GM18526 (cell line): ENCODE results near the gene SRPK2.

Source experiments
- POLR2A ChIP-seq: IDR thresholded peaks from 3 replicates; pipeline ENCODE4 v1.6.1; 2011; ENCODE audit not compliant: insufficient read length; ENCODE audit errors: extremely low read depth

Gene SRPK2

DNA sequence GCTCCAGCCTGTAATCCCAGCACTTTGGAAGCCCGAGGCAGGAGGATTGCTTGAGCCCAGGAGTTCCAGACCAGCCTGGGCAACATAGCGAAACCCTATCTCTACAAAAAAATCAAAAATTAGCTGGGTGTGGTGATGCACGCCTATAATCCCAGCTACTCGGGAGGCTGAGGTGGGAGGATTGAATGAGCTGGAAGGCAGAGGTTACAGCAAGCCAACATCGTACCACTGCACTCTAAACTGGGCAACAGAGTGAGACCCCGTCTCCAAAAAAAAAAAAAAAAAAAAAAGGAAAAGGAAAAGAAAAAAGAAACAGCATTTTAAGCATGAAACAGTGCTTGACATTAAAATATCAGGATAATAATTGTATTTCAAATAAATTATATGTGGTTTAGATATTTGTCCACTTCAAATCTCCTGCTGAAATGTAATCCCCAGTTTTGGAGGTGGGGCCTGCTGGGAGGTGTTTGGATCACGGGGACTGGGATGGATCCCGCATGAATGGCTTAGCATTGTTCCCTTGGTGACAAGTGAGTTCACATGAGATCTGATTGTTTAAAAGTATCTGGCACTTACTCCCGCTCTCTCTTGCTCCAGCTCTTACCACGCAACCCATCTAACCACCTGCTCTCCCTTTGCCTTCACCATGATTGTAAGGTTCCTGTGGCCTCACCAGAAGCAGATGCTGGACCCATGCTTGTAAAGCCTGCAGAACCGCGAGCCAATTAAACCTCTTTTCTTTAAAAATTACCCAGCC lies 103.4 kb downstream of the SRPK2 start:
- no peak for TF ChIP-seq POLR2A

- TF ChIP-seq POLR2A: no peak
These were observed 104.7 kb downstream of the SRPK2 start for GRCh38 chr7:105284014-105284413.

- no peak for TF ChIP-seq POLR2A
These were observed 106.8 kb downstream of the SRPK2 start for GRCh38 chr7:105281966-105282365.

GRCh38 chr7:105279688-105280007 lies 109.1 kb downstream of the SRPK2 start:
- no peak for TF ChIP-seq POLR2A

DNA sequence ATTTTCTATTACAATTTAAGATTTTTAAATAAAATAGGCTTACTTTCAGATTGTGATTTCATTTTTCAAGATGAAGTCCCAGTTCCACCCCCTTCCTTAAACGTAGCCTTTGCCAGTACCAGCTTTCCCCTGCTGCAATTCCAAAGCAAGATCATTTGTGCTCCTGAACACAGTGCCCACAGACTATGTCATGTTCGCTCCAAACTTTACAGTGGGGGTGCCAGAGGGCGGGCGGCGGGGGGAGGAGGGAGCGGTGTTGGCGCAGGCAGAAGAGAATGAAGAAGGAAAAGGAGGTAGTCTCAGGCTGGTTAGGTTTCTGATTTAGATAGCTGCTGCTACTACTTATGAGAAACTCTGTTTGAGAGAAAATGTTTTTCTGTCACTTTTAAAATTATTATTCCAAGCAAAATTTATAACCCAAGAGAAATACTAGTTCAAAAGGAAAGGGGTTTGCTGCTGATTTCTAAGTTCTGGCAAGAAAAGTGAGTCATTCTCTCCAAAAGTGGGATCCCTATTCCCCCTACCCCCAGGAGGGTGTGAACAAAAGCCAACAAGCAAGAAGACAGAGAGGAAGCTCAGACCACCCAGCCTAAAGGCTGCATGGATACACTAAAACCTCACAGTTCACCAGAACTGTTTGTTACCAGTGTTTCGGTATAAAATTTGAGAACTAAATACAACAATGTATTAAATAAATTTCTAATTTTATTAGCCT lies 109.6 kb downstream of the SRPK2 start:
- no peak for TF ChIP-seq POLR2A

DNA sequence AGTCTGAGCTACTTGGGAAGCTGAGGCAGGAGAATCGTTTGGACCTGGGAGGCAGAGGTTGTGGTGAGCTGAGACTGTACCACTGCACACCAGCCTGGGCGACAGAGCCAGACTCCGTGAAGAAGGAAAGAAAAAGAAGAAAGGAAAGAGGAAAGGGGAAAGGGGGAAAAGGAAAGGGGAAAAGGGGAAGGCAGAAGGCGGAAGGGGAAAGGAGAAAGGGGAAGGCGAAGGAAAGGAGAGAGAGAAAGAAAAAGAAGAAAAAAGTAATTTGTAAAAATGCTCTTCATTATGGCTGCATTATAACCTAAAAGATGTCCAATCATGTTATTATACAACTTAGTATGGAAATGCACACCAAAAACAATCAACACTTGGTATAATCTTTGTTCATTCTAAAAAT lies 110.2 kb downstream of the SRPK2 start:
- TF ChIP-seq POLR2A: no peak

DNA sequence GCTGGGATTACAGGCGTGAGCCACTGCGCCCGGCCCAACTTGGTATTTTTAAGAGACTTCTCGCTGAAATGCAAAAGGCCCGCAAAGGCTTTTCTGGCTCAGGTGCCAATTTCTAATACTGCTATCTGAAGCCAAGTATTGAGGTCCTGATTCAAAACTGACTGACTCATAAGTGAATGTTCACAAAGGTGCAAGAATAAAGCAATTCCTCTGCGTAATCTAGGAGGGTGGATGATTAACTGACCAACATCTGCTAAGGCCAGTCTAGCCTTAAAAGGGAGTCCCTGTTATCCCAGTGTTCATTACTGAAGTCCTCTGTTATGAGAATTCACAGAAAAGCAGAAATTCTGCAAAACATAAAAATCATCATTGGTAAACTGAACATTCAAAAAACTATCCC lies 111.4 kb downstream of the SRPK2 start:
- TF ChIP-seq POLR2A: no peak

DNA sequence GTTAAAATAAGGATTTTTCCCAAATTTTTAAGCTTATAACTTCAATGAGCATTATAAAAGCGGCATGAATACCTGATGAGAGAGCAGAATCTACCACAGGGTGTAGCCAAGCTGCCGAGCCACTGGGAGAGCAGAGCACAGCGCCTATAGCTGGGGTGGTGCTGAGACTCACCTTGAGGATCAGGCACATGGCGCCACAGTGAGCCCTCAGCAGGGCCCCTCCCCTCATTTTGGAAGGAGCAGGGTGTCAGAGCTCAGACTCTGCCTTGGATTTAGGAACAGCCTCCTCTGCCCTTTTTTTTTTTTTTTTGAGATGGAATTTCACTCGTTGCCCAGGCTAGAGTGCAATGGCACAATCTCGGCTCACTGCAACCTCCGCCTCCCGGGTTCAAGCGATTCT lies 118.6 kb downstream of the SRPK2 start:
- TF ChIP-seq POLR2A: no peak

GRCh38 chr7:105269397-105269796 lies 119.3 kb downstream of the SRPK2 start:
- no peak for TF ChIP-seq POLR2A

- TF ChIP-seq POLR2A: no peak
These were observed 120.0 kb downstream of the SRPK2 start for GRCh38 chr7:105268511-105269392.

- no peak for TF ChIP-seq POLR2A
These were observed 120.7 kb downstream of the SRPK2 start for GRCh38 chr7:105268056-105268455.

DNA sequence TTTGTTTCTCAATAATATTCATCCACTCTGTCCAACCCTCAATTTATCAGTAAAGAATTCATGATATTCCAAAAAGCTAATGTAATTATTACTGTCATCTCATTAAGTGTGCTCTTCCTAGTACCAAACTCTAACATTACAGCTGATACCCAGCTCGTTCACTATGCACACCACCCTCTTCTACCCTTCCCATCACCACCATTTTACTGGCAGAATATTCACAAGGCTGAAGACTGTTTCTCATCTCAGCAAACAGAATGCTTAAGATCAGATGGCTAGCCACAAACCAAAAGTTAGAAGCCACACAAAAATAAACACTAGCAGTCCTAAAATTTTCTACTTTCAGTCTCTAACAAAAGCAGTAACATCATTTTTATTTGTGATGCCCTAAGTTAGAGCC lies 121.5 kb downstream of the SRPK2 start:
- no peak for TF ChIP-seq POLR2A

GRCh38 chr7:105264707-105265106 lies 124.0 kb downstream of the SRPK2 start:
- no peak for TF ChIP-seq POLR2A

GRCh38 chr7:105261689-105262088 lies 127.0 kb downstream of the SRPK2 start:
- TF ChIP-seq POLR2A: no peak

- TF ChIP-seq POLR2A: no peak
These were observed 131.4 kb downstream of the SRPK2 start for GRCh38 chr7:105257338-105257737.

DNA sequence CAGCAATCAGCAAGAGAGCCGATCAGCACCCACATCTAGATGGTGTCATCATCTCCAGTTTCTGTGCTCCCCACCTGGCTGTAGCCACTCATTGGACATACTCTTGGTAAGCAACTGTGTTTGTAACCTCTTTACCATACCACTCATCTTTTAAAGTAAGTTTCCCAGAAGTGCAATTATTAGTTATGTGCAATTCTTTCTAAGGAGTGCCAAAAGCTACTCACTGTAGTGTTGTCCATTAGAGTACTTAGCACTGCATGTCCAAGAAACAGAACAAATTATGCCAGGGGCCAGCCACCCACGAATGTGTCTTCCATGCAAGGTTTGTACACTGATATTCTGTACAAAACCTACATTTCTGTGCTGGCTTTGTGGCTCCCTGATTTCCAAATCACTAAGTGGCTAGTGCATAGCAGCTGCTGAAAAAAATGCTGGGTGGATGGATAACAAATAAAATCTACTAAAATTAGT lies 131.9 kb downstream of the SRPK2 start:
- TF ChIP-seq POLR2A: no peak
